ENCODE data around the gene USP37. TPM values are rescaled to one million over a fixed set of nuclear protein-coding genes. Genes with fewer than 3 reads are reported as not detected.

Gene USP37
- total RNA-seq, 1 experiment from 2014 or later = 31.0 TPM

GRCh38 chr2:218471982-218472381, 96.2 kb downstream of the USP37 start:
- no peak overlapping the region for H3K27ac ChIP-seq (ENCODE audit: low read depth, low read length, poor library complexity, severe bottlenecking)
- no peak for DNase-seq (ENCODE audit: low spot score)
- no peaks in the 10 kb centered on the region for H3K9me3 ChIP-seq (ENCODE audit: low read depth, low read length, poor library complexity, severe bottlenecking)
- no peaks in the 10 kb centered on the region for H3K27me3 ChIP-seq (replicated peaks; ENCODE audit: insufficient read depth, low read depth, low read length, poor library complexity)
- TF ChIP-seq EZH2 (IDR thresholded peaks at IDR 0.05; ENCODE audit: borderline replicate concordance, low read depth, low read length, poor library complexity, severe bottlenecking) (no peak), CTCF (conservative IDR thresholded peaks at IDR 0.05; ENCODE audit: low read depth, low read length) (no peak)
- intact Hi-C loops (cut with micrococcal nuclease; ENCODE audit: unreplicated experiment) = no loop called here
- ChIA-PET POLR2A (ENCODE audit: low non-redundant PET) (no interaction called here), CTCF (interaction anchor here (0.7 kb wide), 1 partner anchor 182 kb away, joined by 8 read pairs; no protein-coding TSS in a partner anchor)
- H3K4me1 ChIP-seq (ENCODE audit: insufficient read depth, low read length, poor library complexity, severe bottlenecking) = no peaks in the 10 kb centered on the region
- H3K4me3 ChIP-seq (ENCODE audit: low read depth, low read length, poor library complexity, severe bottlenecking) = no peak overlapping the region
- no TSS peak for BruUV-seq (replicated peaks)
- peaks cover 30% of the 10 kb centered on the region for H3K36me3 ChIP-seq (ENCODE audit: insufficient read depth, low read length, poor library complexity, severe bottlenecking)

GRCh38 chr2:218471036-218471435, 97.1 kb downstream of the USP37 start:
- H3K9me3 ChIP-seq (ENCODE audit: low read depth, low read length, poor library complexity, severe bottlenecking) = no peaks in the 10 kb centered on the region
- ChIA-PET POLR2A (ENCODE audit: low non-redundant PET) (interaction anchor here (0.7 kb wide), 1 partner anchor 136 kb away, joined by 3 read pairs; no protein-coding TSS in a partner anchor), CTCF (no interaction called here)
- no peaks in the 10 kb centered on the region for H3K27me3 ChIP-seq (replicated peaks; ENCODE audit: insufficient read depth, low read depth, low read length, poor library complexity)
- DNase-seq (ENCODE audit: low spot score) = no peak
- H3K4me1 ChIP-seq (ENCODE audit: insufficient read depth, low read length, poor library complexity, severe bottlenecking) = no peaks in the 10 kb centered on the region
- H3K4me3 ChIP-seq (ENCODE audit: low read depth, low read length, poor library complexity, severe bottlenecking) = no peak overlapping the region
- intact Hi-C loops (cut with micrococcal nuclease; ENCODE audit: unreplicated experiment) = no loop called here
- H3K27ac ChIP-seq (ENCODE audit: low read depth, low read length, poor library complexity, severe bottlenecking) = no peak overlapping the region
- no TSS peak for BruUV-seq (replicated peaks)
- TF ChIP-seq EZH2 (IDR thresholded peaks at IDR 0.05; ENCODE audit: borderline replicate concordance, low read depth, low read length, poor library complexity, severe bottlenecking) = no peak
- no peak for TF ChIP-seq CTCF (conservative IDR thresholded peaks at IDR 0.05; ENCODE audit: low read depth, low read length)
- H3K36me3 ChIP-seq (ENCODE audit: insufficient read depth, low read length, poor library complexity, severe bottlenecking) = peaks cover 25% of the 10 kb centered on the region

GRCh38 chr2:218470448-218470847, 97.7 kb downstream of the USP37 start:
- CTCF ChIA-PET = no interaction called here
- TF ChIP-seq CTCF (conservative IDR thresholded peaks at IDR 0.05; ENCODE audit: low read depth, low read length) = no peak
- no peak for TF ChIP-seq EZH2 (IDR thresholded peaks at IDR 0.05; ENCODE audit: borderline replicate concordance, low read depth, low read length, poor library complexity, severe bottlenecking)

More at GRCh38 chr2:218470448-218470847, 97.7 kb downstream of the USP37 start:
- Histone ChIP-seq H3K4me3 (ENCODE audit: low read depth, low read length, poor library complexity, severe bottlenecking) (no peak overlapping the region), H3K36me3 (ENCODE audit: insufficient read depth, low read length, poor library complexity, severe bottlenecking) (peaks cover 31% of the 10 kb centered on the region), H3K9me3 (ENCODE audit: low read depth, low read length, poor library complexity, severe bottlenecking) (no peaks in the 10 kb centered on the region), H3K4me1 (ENCODE audit: insufficient read depth, low read length, poor library complexity, severe bottlenecking) (no peaks in the 10 kb centered on the region), H3K27me3 (replicated peaks; ENCODE audit: insufficient read depth, low read depth, low read length, poor library complexity) (no peaks in the 10 kb centered on the region), H3K27ac (ENCODE audit: low read depth, low read length, poor library complexity, severe bottlenecking) (no peak overlapping the region)
- BruUV-seq (replicated peaks) = no TSS peak
- no peak for DNase-seq (ENCODE audit: low spot score)
- POLR2A ChIA-PET (ENCODE audit: low non-redundant PET) = no interaction called here
- intact Hi-C loops (cut with micrococcal nuclease; ENCODE audit: unreplicated experiment) = no loop called here

Data from A673 (cell line).